Motor neuron (in vitro differentiated cells): Measurements from ENCODE around the gene GPC6. TPM values are rescaled to one million over a fixed set of nuclear protein-coding genes. Genes with fewer than 3 reads are reported as not detected.
"Not testable (repeated sequence)": the region's sequence is repeated elsewhere in the genome, so short reads cannot be mapped to it uniquely, and the experiment has no call there.

Experiments used
- ATAC-seq, 8 experiments: fragments of 200-7000 bp; cut with Tn5 transposase; replicated peaks in 6 of 8; 2 replicates each; pipeline ENCODE4 v1.8.0; 2021; ENCODE audit warnings: mild to moderate bottlenecking in 8 of 8, moderate library complexity in 8 of 8
- H3K27ac ChIP-seq, 2 donors: fragments of 250-450 bp; sonication (Bioruptor Pico); 2 replicates each; pipeline ENCODE4 v1.9.0; 2021; ENCODE audit warnings: antibody characterized with exemption in 2 of 2, mild to moderate bottlenecking in 2 of 2, moderate library complexity in 1 of 2
- H3K4me1 ChIP-seq, 2 donors: fragments of 250-450 bp; sonication (Bioruptor Pico); replicated peaks in 1 of 2; 2 replicates each; pipeline ENCODE4 v1.6.1; 2021; ENCODE audit warnings: antibody characterized with exemption in 2 of 2, mild to moderate bottlenecking in 2 of 2, moderate library complexity in 1 of 2
- H3K4me3 ChIP-seq, 5 donors: fragments of 250-450 bp; sonication (Bioruptor Pico); 2 replicates each; pipeline ENCODE4 v1.9.0; 2021; ENCODE audit warnings: antibody characterized with exemption in 5 of 5, mild to moderate bottlenecking in 5 of 5, moderate library complexity in 4 of 5
- WGBS, 10 experiments: fragments of 450-650 bp; shearing (Covaris generic); methylation state at CpG; one replicate each; pipeline ENCODE4 v1.0.0; 2022; 5-methylcytosine and 5-hydroxymethylcytosine counted together
- in situ Hi-C, 9 experiments: fragments of 400-800 bp; cut with MboI; loops; one replicate each; pipeline ENCODE4 v1.15.0; 2021; ENCODE audit warnings: low sequenced_read_pairs in 9 of 9, low pct_unique_long_range_greater_than_20kb in 2 of 9; ENCODE audit not compliant: unreplicated experiment in 9 of 9
- total RNA-seq, 8 experiments: library from RNA; unstranded; fragments of 300-600 nt; gene quantifications; 2 replicates each; pipeline versions ENCODE4 v1.2.3 to v1.2.4, GENCODE V29; 2022

Gene GPC6
- total RNA-seq, 8 experiments from 2014 or later: 1.8 to 52.4 (median 15.5) TPM

GRCh38 chr13:94204946-94205345 lies 978.3 kb downstream of the GPC6 start:
- no peak for ATAC-seq
- Histone ChIP-seq H3K27ac (no peak overlapping the region), H3K4me3 (no peak overlapping the region), H3K4me1 (peaks cover 0 to 9% of the 10 kb centered on the region in 2 donors)
- in situ Hi-C loops: no loop called here
- 60 to 100% (median 83%) methylated on average over 1 to 2 of the region's 2 CpGs; no CpG with 5 or more reads in 1 of the 10 experiments for WGBS, 10 experiments

GRCh38 chr13:94205896-94206295 lies 979.3 kb downstream of the GPC6 start:
- in situ Hi-C loops: no loop called here
- no peak for ATAC-seq
- Histone ChIP-seq H3K27ac (no peak overlapping the region), H3K4me3 (no peak overlapping the region), H3K4me1 (peaks cover 0 to 9% of the 10 kb centered on the region in 2 donors)
- 31 to 95% (median 78%) methylated on average over 1 to 3 of the region's 3 CpGs for WGBS, 10 experiments

- Histone ChIP-seq H3K4me1 (peaks cover 0 to 7% of the 10 kb centered on the region in 2 donors), H3K4me3 (no peak overlapping the region), H3K27ac (no peak overlapping the region)
- ATAC-seq: peak in 6 of 8 experiments; percentile 34 to 91 (median 66)
- in situ Hi-C loops: no loop called here
These were observed 982.5 kb downstream of the GPC6 start for GRCh38 chr13:94209117-94209516.

GRCh38 chr13:94209913-94210312 lies 983.3 kb downstream of the GPC6 start:
- H3K27ac ChIP-seq, H3K4me3 ChIP-seq, H3K4me1 ChIP-seq, in situ Hi-C loops, ATAC-seq: not testable (repeated sequence)
- WGBS, 10 experiments: 100% methylated on average over 1 to 3 of the region's 4 CpGs; no CpG with 5 or more reads in 5 of the 10 experiments

GRCh38 chr13:94210816-94211215 lies 984.2 kb downstream of the GPC6 start:
- Histone ChIP-seq H3K4me3 (no peak overlapping the region), H3K4me1 (peaks cover 3 to 4% of the 10 kb centered on the region in 2 donors), H3K27ac (no peak overlapping the region)
- in situ Hi-C loops: no loop called here
- ATAC-seq: no peak
- 65 to 100% (median 83%) methylated on average over 3 to 5 of the region's 5 CpGs for WGBS, 10 experiments

- no peak for ATAC-seq
- peaks cover 9 to 10% of the 10 kb centered on the region in 2 donors for H3K4me1 ChIP-seq
- H3K4me3 ChIP-seq: no peak overlapping the region
- H3K27ac ChIP-seq: no peak overlapping the region
- in situ Hi-C loops: no loop called here
These were observed 985.6 kb downstream of the GPC6 start for GRCh38 chr13:94212196-94212595.

GRCh38 chr13:94214121-94214520 lies 987.5 kb downstream of the GPC6 start:
- Histone ChIP-seq H3K4me3 (no peak overlapping the region), H3K27ac (no peak overlapping the region), H3K4me1 (peaks cover 24 to 27% of the 10 kb centered on the region in 2 donors)
- 9 to 100% (median 33%) methylated on average over 1 of the region's 1 CpG; no CpG with 5 or more reads in 3 of the 10 experiments for WGBS, 10 experiments
- ATAC-seq: peak in 1 of 8 experiments; percentile 39
- in situ Hi-C loops: no loop called here

GRCh38 chr13:94214975-94215374 lies 988.4 kb downstream of the GPC6 start:
- in situ Hi-C loops: no loop called here
- WGBS, 10 experiments: 40 to 100% (median 93%) methylated on average over 1 to 3 of the region's 3 CpGs; no CpG with 5 or more reads in 3 of the 10 experiments
- H3K4me1 ChIP-seq: peaks cover 23 to 28% of the 10 kb centered on the region in 2 donors
- no peak overlapping the region for H3K4me3 ChIP-seq
- ATAC-seq: no peak
- no peak overlapping the region for H3K27ac ChIP-seq

- in situ Hi-C loops: no loop called here
- Histone ChIP-seq H3K4me1 (peaks cover 23 to 28% of the 10 kb centered on the region in 2 donors), H3K27ac (no peak overlapping the region), H3K4me3 (no peak overlapping the region)
- 20 to 100% (median 67%) methylated on average over 1 of the region's 1 CpG; no CpG with 5 or more reads in 4 of the 10 experiments for WGBS, 10 experiments
- no peak for ATAC-seq
These were observed 989.9 kb downstream of the GPC6 start for GRCh38 chr13:94216476-94216875.

GRCh38 chr13:94217370-94217769 lies 990.8 kb downstream of the GPC6 start:
- peak overlapping the region in 1 of 2 donors; percentile 25 for H3K27ac ChIP-seq
- H3K4me3 ChIP-seq: no peak overlapping the region
- WGBS, 10 experiments: 13 to 100% (median 35%) methylated on average over 1 to 3 of the region's 3 CpGs; no CpG with 5 or more reads in 4 of the 10 experiments
- peak in 7 of 8 experiments; percentile 42 to 100 (median 99) for ATAC-seq
- H3K4me1 ChIP-seq: peaks cover 23 to 28% of the 10 kb centered on the region in 2 donors
- in situ Hi-C loops: no loop called here

GRCh38 chr13:94218537-94218936 lies 991.9 kb downstream of the GPC6 start:
- WGBS, 10 experiments: 45 to 90% (median 85%) methylated on average over 1 to 2 of the region's 2 CpGs; no CpG with 5 or more reads in 2 of the 10 experiments
- Histone ChIP-seq H3K4me3 (no peak overlapping the region), H3K4me1 (peaks cover 23 to 28% of the 10 kb centered on the region in 2 donors), H3K27ac (peak overlapping the region in 1 of 2 donors; percentile 19)
- no peak for ATAC-seq
- in situ Hi-C loops: no loop called here

GRCh38 chr13:94218951-94219350 lies 992.3 kb downstream of the GPC6 start:
- in situ Hi-C loops: no loop called here
- no peak overlapping the region for H3K4me3 ChIP-seq
- WGBS, 10 experiments: 74 to 100% (median 88%) methylated on average over 1 to 3 of the region's 3 CpGs; no CpG with 5 or more reads in 1 of the 10 experiments
- no peak for ATAC-seq
- peaks cover 23 to 28% of the 10 kb centered on the region in 2 donors for H3K4me1 ChIP-seq
- H3K27ac ChIP-seq: no peak overlapping the region

GRCh38 chr13:94224670-94225069 lies 998.1 kb downstream of the GPC6 start:
- H3K27ac ChIP-seq: no peak overlapping the region
- in situ Hi-C loops: no loop called here
- WGBS, 10 experiments: 50 to 100% (median 67%) methylated on average over 1 to 3 of the region's 3 CpGs; no CpG with 5 or more reads in 2 of the 10 experiments
- no peak for ATAC-seq
- peaks cover 0 to 11% of the 10 kb centered on the region in 2 donors for H3K4me1 ChIP-seq
- no peak overlapping the region for H3K4me3 ChIP-seq

- in situ Hi-C loops: no loop called here
- ATAC-seq: no peak
- 60 to 100% (median 96%) methylated on average over 1 to 6 of the region's 6 CpGs; no CpG with 5 or more reads in 1 of the 10 experiments for WGBS, 10 experiments
These were observed 1000.8 kb downstream of the GPC6 start for GRCh38 chr13:94227255-94227879.

More at GRCh38 chr13:94227255-94227879, 1000.8 kb downstream of the GPC6 start:
- peaks cover 0 to 11% of the 10 kb centered on the region in 2 donors for H3K4me1 ChIP-seq
- H3K27ac ChIP-seq: no peak overlapping the region
- no peak overlapping the region for H3K4me3 ChIP-seq
